HepG2 (cell line): ENCODE data around the gene PDRG1. TPM values are rescaled to one million over a fixed set of nuclear protein-coding genes. Genes with fewer than 3 reads are reported as not detected.

Experiments
- CTCF ChIP-seq: sonication (generic); formaldehyde crosslinking; IDR thresholded peaks from 2 replicates; pipeline ENCODE4 v1.5.0; 2020; ENCODE audit warnings: mild to moderate bottlenecking, missing genetic modification reagents, moderate library complexity
- EED ChIP-seq: sonication (generic); formaldehyde crosslinking; IDR thresholded peaks from 2 replicates; pipeline ENCODE4 v1.5.0; 2020; ENCODE audit warnings: mild to moderate bottlenecking, missing genetic modification reagents
- ELF3 ChIP-seq: IDR thresholded peaks from 2 replicates; pipeline ENCODE4 v1.6.1; 2016; ENCODE audit warnings: missing genetic modification reagents, missing compliant biosample characterization
- KLF6 ChIP-seq: IDR thresholded peaks from 2 replicates; pipeline ENCODE4 v1.8.0; 2016; ENCODE audit warnings: missing biosample characterization, missing genetic modification reagents
- NFE2L2 ChIP-seq: fragments of 150-350 bp; IDR thresholded peaks from 2 replicates; pipeline ENCODE4 v1.6.1; 2014; ENCODE audit warnings: low read length
- NR1H2 ChIP-seq: sonication (generic); formaldehyde crosslinking; IDR thresholded peaks from 2 replicates; pipeline ENCODE4 v1.8.1; 2022; ENCODE audit warnings: low read depth, missing genetic modification reagents, borderline replicate concordance
- SIN3B ChIP-seq: fragments of 150-350 bp; IDR thresholded peaks from 2 replicates; pipeline ENCODE4 v1.6.1; 2014; ENCODE audit warnings: low read length
- TFDP2 ChIP-seq: sonication (generic); formaldehyde crosslinking; IDR thresholded peaks from 2 replicates; pipeline ENCODE4 v1.4.0; 2020; ENCODE audit warnings: missing genetic modification reagents
- ZNF292 ChIP-seq: sonication (generic); formaldehyde crosslinking; IDR thresholded peaks from 2 replicates; pipeline ENCODE4 v1.8.1; 2022; ENCODE audit warnings: mild to moderate bottlenecking, low read depth, missing genetic modification reagents, borderline replicate concordance
- ZNF407 ChIP-seq: sonication (generic); formaldehyde crosslinking; IDR thresholded peaks from one replicate; pipeline ENCODE4 v1.5.1; 2020; ENCODE audit warnings: mild to moderate bottlenecking, missing genetic modification reagents; ENCODE audit errors: not compliant biosample characterization
- ZNF816 ChIP-seq: sonication (generic); formaldehyde crosslinking; IDR thresholded peaks from 2 replicates; pipeline ENCODE4 v1.8.0; 2022; ENCODE audit warnings: missing genetic modification reagents, mild to moderate bottlenecking, borderline replicate concordance
- ZSCAN20 ChIP-seq: sonication (generic); formaldehyde crosslinking; IDR thresholded peaks from 2 replicates; pipeline ENCODE4 v1.4.0; 2020; ENCODE audit warnings: missing genetic modification reagents, mild to moderate bottlenecking, borderline replicate concordance
- ZSCAN25 ChIP-seq: sonication (generic); formaldehyde crosslinking; IDR thresholded peaks from 2 replicates; pipeline ENCODE4 v1.8.0; 2022; ENCODE audit warnings: mild to moderate bottlenecking, missing genetic modification reagents
- polyA plus RNA-seq, 8 experiments: library from polyadenylated mRNA; depleted of rRNA in 3 of 8; stranded (reverse) in 7 of 8; unstranded in 1 of 8; fragments of >200 nt; fragmentation: Illumina TruSeq in 4 of 8; extraction: Trizol in 4 of 8; gene quantifications; 2 replicates each; pipeline versions ENCODE4 v1.2.1 to v1.2.3, GENCODE V29; 2011 to 2016; ENCODE audit warnings: low read depth in 4 of 8, missing spikeins in 1 of 8, mixed read lengths in 1 of 8; ENCODE audit not compliant: insufficient read depth in 1 of 8
- total RNA-seq, 5 experiments: library from RNA; depleted of rRNA; stranded (reverse); fragments of >200 nt; fragmentation: Illumina TruSeq; extraction: Trizol; gene quantifications; 2 replicates each; pipeline ENCODE4 v1.2.3, GENCODE V29; 2016; ENCODE audit warnings: low read depth in 1 of 5

PDRG1 gene
- total and polyA plus RNA-seq, 2 of the 13 experiments (the other 11 are each of a cell fraction or from before 2014, with no cell fraction given) = 16.6 to 18.0 TPM

GRCh38 chr20:31951530-31952453, at the start of gene PDRG1 (continued):
- TF ChIP-seq ZNF407 (CRISPR knock-in tag) (peak; percentile 96), SIN3B (peak; percentile 63; the same call in 1 of the 2 replicates), TFDP2 (CRISPR knock-in tag) (peak; percentile 92), ZSCAN20 (CRISPR knock-in tag) (peak; percentile 98), ELF3 (CRISPR knock-in tag) (peak; percentile 72), CTCF (CRISPR knock-in tag) (peak; percentile 100), KLF6 (CRISPR knock-in tag) (peak; percentile 77), ZNF292 (CRISPR knock-in tag) (no peak; the same call in 1 of the 2 replicates), ZSCAN25 (CRISPR knock-in tag) (peak; percentile 81; the same call in 1 of the 2 replicates), NR1H2 (no peak), ZNF816 (CRISPR knock-in tag) (no peak), NFE2L2 (no peak), EED (CRISPR knock-in tag) (peak; percentile 60; the same call in 1 of the 2 replicates)
